Activated CD8-positive, alpha-beta memory T cell treated with anti-CD3 and anti-CD28 coated beads, Interleukin-2, amount 50 U/mL, for 1 hour (primary cell): ENCODE data around the gene ASCC2.

Experiments used
- DNase-seq: peaks from one replicate; pipeline ENCODE4 v3.0.0-alpha.2; 2020; ENCODE audit errors: extremely low read depth

The ASCC2 gene

GRCh38 chr22:29787371-29787980 lies 50.6 kb downstream of the ASCC2 start:
- DNase-seq: no peak

- DNase-seq: no peak
Measured at GRCh38 chr22:29786031-29786430, 52.0 kb downstream of the ASCC2 start.

GRCh38 chr22:29784451-29785361 lies 53.4 kb downstream of the ASCC2 start:
- DNase-seq: no peak

GRCh38 chr22:29782061-29782845 lies 55.8 kb downstream of the ASCC2 start:
- no peak for DNase-seq

GRCh38 chr22:29780748-29781676 lies 57.1 kb downstream of the ASCC2 start:
- DNase-seq: no peak

GRCh38 chr22:29780220-29780619 lies 57.9 kb downstream of the ASCC2 start:
- DNase-seq: no peak

GRCh38 chr22:29773233-29773632 lies 64.8 kb downstream of the ASCC2 start:
- no peak for DNase-seq

- no peak for DNase-seq
Measured at GRCh38 chr22:29772170-29772641, 65.9 kb downstream of the ASCC2 start.

GRCh38 chr22:29769723-29770321 lies 68.3 kb downstream of the ASCC2 start:
- no peak for DNase-seq

GRCh38 chr22:29768052-29768693 lies 69.9 kb downstream of the ASCC2 start:
- DNase-seq: no peak

- peak; percentile 78 for DNase-seq
Measured at GRCh38 chr22:29767171-29768051, 70.7 kb downstream of the ASCC2 start, which contains the start of gene UQCR10. Gene UQCR10, plus strand, starts transcription at chr22:29767369. Its CDS starts 30 bp downstream, at chr22:29767399.

GRCh38 chr22:29766632-29767170 lies 71.4 kb downstream of the ASCC2 start, which contains the start of gene ZMAT5:
Gene ZMAT5, minus strand, starts transcription at chr22:29767007. Its CDS starts 18,463 bp downstream, at chr22:29748544.
- peak; percentile 83 for DNase-seq

- DNase-seq: no peak
Measured at GRCh38 chr22:29765905-29766631, 72.0 kb downstream of the ASCC2 start.

GRCh38 chr22:29762263-29762662 lies 75.8 kb downstream of the ASCC2 start:
- no peak for DNase-seq

- DNase-seq: no peak
Measured at GRCh38 chr22:29758959-29759358, 79.1 kb downstream of the ASCC2 start.

- no peak for DNase-seq
Measured at GRCh38 chr22:29758068-29758622, 79.9 kb downstream of the ASCC2 start.

- no peak for DNase-seq
Measured at GRCh38 chr22:29757096-29757495, 81.0 kb downstream of the ASCC2 start.

GRCh38 chr22:29756341-29756740 lies 81.7 kb downstream of the ASCC2 start:
- DNase-seq: no peak
